Measurements from ENCODE around the gene CFTR.
"Not testable (repeated sequence)": the region's sequence is repeated elsewhere in the genome, so short reads cannot be mapped to it uniquely, and the experiment has no call there.

The CFTR gene

GRCh38 chr7:117692338-117692737 is 212.5 kb downstream of the CFTR start:
- no peak for DNase-seq

GRCh38 chr7:117698018-117698417 is 218.2 kb downstream of the CFTR start:
- DNase-seq, result no peak

- DNase-seq, result no peak
These were observed 224.2 kb downstream of the CFTR start for GRCh38 chr7:117704063-117704462.

GRCh38 chr7:117705630-117706029 is 225.8 kb downstream of the CFTR start:
- no peak for DNase-seq

GRCh38 chr7:117706210-117706609 is 226.4 kb downstream of the CFTR start:
- no peak for DNase-seq

- no peak for DNase-seq
These were observed 227.3 kb downstream of the CFTR start for GRCh38 chr7:117707080-117707479.

GRCh38 chr7:117708173-117708572 is 228.3 kb downstream of the CFTR start:
- not testable (repeated sequence) for DNase-seq

GRCh38 chr7:117711556-117711955 is 231.7 kb downstream of the CFTR start:
- no peak for DNase-seq

- DNase-seq, result no peak
These were observed 236.1 kb downstream of the CFTR start for GRCh38 chr7:117715784-117716445.

- DNase-seq, result no peak
These were observed 237.0 kb downstream of the CFTR start for GRCh38 chr7:117716707-117717299.

GRCh38 chr7:117717357-117717756 is 237.5 kb downstream of the CFTR start:
- no peak for DNase-seq

All from activated CD8-positive, alpha-beta memory T cell treated with anti-CD3 and anti-CD28 coated beads, Interleukin-2, amount 50 U/mL, for 48 hours (primary cell).